PFSK-1 (cell line): Measurements from ENCODE around the gene ICA1.

Experiments used
- SIN3A ChIP-seq: IDR thresholded peaks from 2 replicates; pipeline ENCODE4 v1.6.1; 2012; ENCODE audit warnings: mild to moderate bottlenecking, low read length, moderate library complexity, borderline replicate concordance; ENCODE audit not compliant: insufficient read depth
- TAF1 ChIP-seq: IDR thresholded peaks from 2 replicates; pipeline ENCODE4 v1.6.1; 2012; ENCODE audit warnings: low read length, control low read depth, borderline replicate concordance; ENCODE audit not compliant: insufficient read depth

GRCh38 chr7:8190119-8190895 lies 71.7 kb downstream of the ICA1 start:
- no peak for TF ChIP-seq TAF1
- TF ChIP-seq SIN3A = no peak
